H9 (cell line): ENCODE results near the gene PTN. TPM values are rescaled to one million over a fixed set of nuclear protein-coding genes. Genes with fewer than 3 reads are reported as not detected.

Experiments
- DNase-seq: peaks from one replicate; pipeline ENCODE4 v3.0.0-alpha.2; 2017
- H2AFZ ChIP-seq: one replicate; pipeline ENCODE4 v1.6.1; 2013; ENCODE audit warnings: mild to moderate bottlenecking, low read length, control low read depth, moderate library complexity
- H2AK5ac ChIP-seq: 2 replicates; pipeline ENCODE4 v1.6.1; 2013; ENCODE audit warnings: low read length, control low read depth, mixed read lengths; ENCODE audit not compliant: insufficient read length
- H2BK120ac ChIP-seq: one replicate; pipeline ENCODE4 v1.6.1; 2013; ENCODE audit warnings: low read depth, mild to moderate bottlenecking, low read length, control low read depth, inconsistent platforms; ENCODE audit not compliant: poor library complexity, severe bottlenecking
- H2BK12ac ChIP-seq: 2 replicates; pipeline ENCODE4 v1.6.1; 2013; ENCODE audit warnings: low read length, control low read depth, mixed read lengths, low read depth; ENCODE audit not compliant: insufficient read length
- H2BK15ac ChIP-seq: 2 replicates; pipeline ENCODE4 v1.6.1; 2013; ENCODE audit warnings: low read depth, low read length, control low read depth
- H2BK20ac ChIP-seq: one replicate; pipeline ENCODE4 v1.6.1; 2013; ENCODE audit warnings: low read depth, mild to moderate bottlenecking, low read length, control low read depth, inconsistent platforms; ENCODE audit not compliant: poor library complexity, severe bottlenecking
- H2BK5ac ChIP-seq: 2 replicates; pipeline ENCODE4 v1.6.1; 2013; ENCODE audit warnings: low read length, control low read depth, mixed read lengths; ENCODE audit not compliant: insufficient read length
- H3K14ac ChIP-seq: 2 replicates; pipeline ENCODE4 v1.6.1; 2013; ENCODE audit warnings: low read length, control low read depth; ENCODE audit not compliant: insufficient read depth
- H3K18ac ChIP-seq: 2 replicates; pipeline ENCODE4 v1.6.1; 2013; ENCODE audit warnings: low read depth, mild to moderate bottlenecking, mixed read lengths, low read length, control low read depth; ENCODE audit not compliant: insufficient read length
- H3K23ac ChIP-seq: 2 replicates; pipeline ENCODE4 v1.6.1; 2013; ENCODE audit warnings: low read length, control low read depth, mixed read lengths, low read depth; ENCODE audit not compliant: insufficient read length
- H3K23me2 ChIP-seq: 2 replicates; pipeline ENCODE4 v1.6.1; 2013; ENCODE audit warnings: low read depth, mild to moderate bottlenecking, mixed read lengths, low read length, control low read depth; ENCODE audit not compliant: insufficient read length, poor library complexity, severe bottlenecking
- H3K27ac ChIP-seq: 2 replicates; pipeline ENCODE4 v1.5.1; 2013; ENCODE audit warnings: low read length, control low read depth, mixed read lengths, low read depth; ENCODE audit not compliant: insufficient read length
- H3K27me3 ChIP-seq: 2 replicates; pipeline ENCODE4 v1.6.1; 2013; ENCODE audit warnings: low read length, control low read depth, inconsistent platforms; ENCODE audit not compliant: insufficient read depth
- H3K4ac ChIP-seq: 2 replicates; pipeline ENCODE4 v1.6.1; 2013; ENCODE audit warnings: low read depth, mild to moderate bottlenecking, control low read depth, inconsistent platforms, low read length, moderate library complexity
- H3K4me1 ChIP-seq: 2 replicates; pipeline ENCODE4 v1.6.1; 2013; ENCODE audit warnings: low read length, control low read depth, inconsistent platforms; ENCODE audit not compliant: insufficient read depth
- H3K4me2 ChIP-seq: 2 replicates; pipeline ENCODE4 v1.6.1; 2013; ENCODE audit warnings: low read length, control low read depth, mixed read lengths; ENCODE audit not compliant: insufficient read length, insufficient read depth
- H3K56ac ChIP-seq: 2 replicates; pipeline ENCODE4 v1.6.1; 2013; ENCODE audit warnings: low read depth, mild to moderate bottlenecking, mixed read lengths, low read length, control low read depth; ENCODE audit not compliant: insufficient read length
- H3K79me1 ChIP-seq: 2 replicates; pipeline ENCODE4 v1.6.1; 2013; ENCODE audit warnings: low read depth, mild to moderate bottlenecking, moderate library complexity, low read length, control low read depth, inconsistent platforms; ENCODE audit not compliant: insufficient read depth, poor library complexity, severe bottlenecking
- H3K79me2 ChIP-seq: 2 replicates; pipeline ENCODE4 v1.6.1; 2013; ENCODE audit warnings: low read length, control low read depth, inconsistent platforms; ENCODE audit not compliant: insufficient read depth
- H3K9ac ChIP-seq: 2 replicates; pipeline ENCODE4 v1.6.1; 2013; ENCODE audit warnings: low read length, control low read depth, mixed read lengths; ENCODE audit not compliant: insufficient read length; ENCODE audit errors: extremely low read depth
- H3K9me3 ChIP-seq: one replicate; pipeline ENCODE4 v1.6.1; 2013; ENCODE audit warnings: low read depth, low read length, inconsistent platforms; ENCODE audit not compliant: control insufficient read depth
- H3T11ph ChIP-seq: one replicate; pipeline ENCODE4 v1.6.1; 2013; ENCODE audit warnings: mild to moderate bottlenecking, low read length, control low read depth, inconsistent platforms
- H4K20me1 ChIP-seq: one replicate; pipeline ENCODE4 v1.6.1; 2013; ENCODE audit not compliant: control insufficient read depth, insufficient read length, insufficient read depth
- H4K5ac ChIP-seq: 2 replicates; pipeline ENCODE4 v1.6.1; 2013; ENCODE audit warnings: low read depth, mild to moderate bottlenecking, mixed read lengths, low read length, control low read depth; ENCODE audit not compliant: insufficient read length
- H4K8ac ChIP-seq: replicated peaks from 2 replicates; pipeline ENCODE4 v1.6.1; 2013; ENCODE audit warnings: low read length, control low read depth, mixed read lengths, low read depth; ENCODE audit not compliant: insufficient read length
- H4K91ac ChIP-seq: 2 replicates; pipeline ENCODE4 v1.6.1; 2013; ENCODE audit warnings: low read depth, mild to moderate bottlenecking, moderate library complexity, mixed read lengths, low read length, control low read depth; ENCODE audit not compliant: insufficient read length
- H3K27ac Mint-ChIP-seq, 3 experiments: 2 replicates in 2 of 3; 3 replicates in 1 of 3; pipeline ENCODE4 v1.8.0; 2020 to 2021; ENCODE audit warnings: mixed read lengths in 3 of 3, mild to moderate bottlenecking in 1 of 3, moderate library complexity in 1 of 3
- H3K27me3 Mint-ChIP-seq: 2 replicates; pipeline ENCODE4 v1.8.0; 2021; ENCODE audit warnings: low read depth, mild to moderate bottlenecking, moderate library complexity, mixed read lengths
- H3K36me3 Mint-ChIP-seq, 3 experiments: 2 replicates in 2 of 3; 3 replicates in 1 of 3; pipeline ENCODE4 v1.8.0; 2020 to 2021; ENCODE audit warnings: low read depth in 3 of 3, mixed read lengths in 3 of 3; ENCODE audit not compliant: insufficient read depth in 1 of 3
- H3K4me1 Mint-ChIP-seq, 2 experiments: 2 replicates each; pipeline ENCODE4 v1.8.0; 2020; ENCODE audit warnings: mixed read lengths in 2 of 2
- H3K4me3 Mint-ChIP-seq, 2 experiments: 2 replicates in 1 of 2; 3 replicates in 1 of 2; pipeline ENCODE4 v1.8.0; 2020 to 2021; ENCODE audit warnings: mild to moderate bottlenecking in 2 of 2, mixed read lengths in 2 of 2, moderate library complexity in 1 of 2
- H3K9me3 Mint-ChIP-seq, 2 experiments: 2 replicates in 1 of 2; 3 replicates in 1 of 2; pipeline ENCODE4 v1.8.0; 2020; ENCODE audit warnings: mild to moderate bottlenecking in 2 of 2, mixed read lengths in 2 of 2, moderate library complexity in 1 of 2
- CTCF ChIP-seq: fragments of 200-600 bp; sonication (generic); conservative IDR thresholded peaks from 3 replicates; pipeline ENCODE4 v1.8.0; 2021; ENCODE audit warnings: antibody characterized with exemption, mild to moderate bottlenecking
- total RNA-seq: library from RNA; stranded (reverse); gene quantifications from 2 replicates; pipeline ENCODE4 v1.2.1, GENCODE V29; 2021

Gene PTN
- total RNA-seq, 1 experiment from 2014 or later: 16.5 TPM

- H3K9me3 ChIP-seq: peaks cover 12% of the 10 kb centered on the region
- no peaks in the 10 kb centered on the region for H3K79me1 ChIP-seq
- no peak overlapping the region for H2AK5ac ChIP-seq
- H3K27me3 ChIP-seq: no peaks in the 10 kb centered on the region
- H2BK12ac ChIP-seq: no peak overlapping the region
- H3K4me2 ChIP-seq: no peak overlapping the region
- Mint-ChIP-seq H3K27me3 (no peaks in the 10 kb centered on the region), H3K4me1 (no peaks in the 10 kb centered on the region), H3K36me3 (peaks cover 17 to 31% (median 20%) of the 10 kb centered on the region in 3 experiments), H3K4me3 (no peak overlapping the region), H3K27ac (no peak overlapping the region), H3K9me3 (peaks cover 37 to 38% of the 10 kb centered on the region in 2 experiments)
- no peak overlapping the region for H2BK120ac ChIP-seq
- H2BK20ac ChIP-seq: no peak overlapping the region
- no peak overlapping the region for H4K5ac ChIP-seq
- H3K23me2 ChIP-seq: no peaks in the 10 kb centered on the region
- no peak overlapping the region for H2BK15ac ChIP-seq
- H2BK5ac ChIP-seq: no peak overlapping the region
- H3K79me2 ChIP-seq: no peaks in the 10 kb centered on the region
- no peak for TF ChIP-seq CTCF
- no peak for DNase-seq
- no peaks in the 10 kb centered on the region for H3K4me1 ChIP-seq
- H3K14ac ChIP-seq: no peak overlapping the region
- H4K20me1 ChIP-seq: no peaks in the 10 kb centered on the region
- H3K18ac ChIP-seq: no peak overlapping the region
- H3K56ac ChIP-seq: no peak overlapping the region
- H4K8ac ChIP-seq: no peak overlapping the region
- H2AFZ ChIP-seq: no peak overlapping the region
- no peak overlapping the region for H3K9ac ChIP-seq
- no peak overlapping the region for H3K4ac ChIP-seq
- no peak overlapping the region for H3T11ph ChIP-seq
- no peak overlapping the region for H4K91ac ChIP-seq
- no peak overlapping the region for H3K23ac ChIP-seq
- no peak overlapping the region for H3K27ac ChIP-seq
Observed at GRCh38 chr7:137354961-137355360, 11.4 kb upstream of the PTN start.
